ENCODE data around the gene RNU1-2.
"Not testable (repeated sequence)": the region's sequence is repeated elsewhere in the genome, so short reads cannot be mapped to it uniquely, and the experiment has no call there.

Gene RNU1-2

DNA sequence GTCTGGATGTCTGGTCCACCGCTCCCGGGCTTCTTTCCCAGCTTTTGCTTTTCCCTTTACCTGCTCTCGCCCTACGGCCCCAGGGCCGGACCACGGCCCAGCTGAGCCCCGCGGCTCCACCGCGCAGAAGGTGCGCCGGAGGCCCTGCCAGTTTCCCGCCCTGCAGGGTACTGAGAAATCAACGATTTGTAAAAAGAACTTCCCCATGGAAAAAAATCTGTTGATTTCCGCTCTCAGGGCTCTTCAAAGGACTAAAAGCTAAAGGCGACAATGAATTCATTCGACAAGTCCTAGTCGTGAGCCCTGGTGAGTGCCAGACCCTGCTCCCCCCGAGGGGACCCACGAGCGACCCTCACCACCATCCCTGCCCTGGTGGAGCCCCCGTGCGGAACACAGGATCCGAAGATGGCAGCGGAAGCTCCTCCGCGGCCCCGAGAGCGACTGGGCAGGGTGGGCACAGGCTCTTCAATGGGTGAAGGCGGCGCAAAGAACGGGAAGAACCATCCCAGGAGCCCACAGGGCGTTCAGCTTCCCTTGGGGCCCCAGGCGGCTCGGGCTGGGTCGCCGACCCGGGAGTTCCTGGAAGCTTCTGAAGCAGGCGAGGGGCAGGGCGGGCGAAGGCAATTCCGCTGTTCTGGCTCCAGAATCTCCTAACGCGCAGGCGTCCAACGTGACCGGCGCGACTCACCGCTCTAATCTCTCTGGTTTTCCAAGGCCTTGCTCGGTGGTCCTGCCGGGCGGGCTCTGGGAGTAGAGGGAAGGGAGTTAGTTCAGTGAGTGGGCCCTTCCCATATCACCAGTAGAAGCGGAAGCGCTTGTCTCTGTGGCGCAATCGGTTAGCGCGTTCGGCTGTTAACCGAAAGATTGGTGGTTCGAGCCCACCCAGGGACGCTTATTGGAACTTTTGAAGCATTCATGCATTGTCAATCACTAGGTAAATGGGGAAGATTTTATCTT lies 6.6 kb upstream of the RNU1-2 start:
- peak; percentile 88 for DNase-seq

DNA sequence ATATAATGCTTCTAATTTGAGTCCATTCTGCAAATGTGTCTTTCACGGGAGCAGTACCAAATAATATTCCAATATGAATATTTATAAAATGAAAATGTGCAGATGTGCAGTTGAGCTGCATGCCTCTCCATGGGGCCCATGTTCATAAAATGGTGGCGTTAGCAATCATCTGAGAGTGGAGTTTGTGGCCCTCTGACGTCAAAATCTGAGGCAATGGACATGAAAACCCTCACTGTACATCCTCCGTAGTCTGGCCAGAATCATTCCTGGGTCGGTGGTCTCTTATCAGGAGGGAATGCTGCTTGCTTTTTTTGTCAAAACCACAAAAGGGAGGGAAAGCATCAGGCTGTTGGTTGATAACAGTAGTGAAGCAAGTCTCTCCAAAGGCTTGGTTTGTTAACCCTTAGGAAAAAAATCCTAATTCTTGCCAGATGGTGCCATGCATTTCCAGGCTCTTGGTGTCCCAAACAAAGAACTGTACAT lies 5.2 kb upstream of the RNU1-2 start:
- DNase-seq, result not testable (repeated sequence)

DNA sequence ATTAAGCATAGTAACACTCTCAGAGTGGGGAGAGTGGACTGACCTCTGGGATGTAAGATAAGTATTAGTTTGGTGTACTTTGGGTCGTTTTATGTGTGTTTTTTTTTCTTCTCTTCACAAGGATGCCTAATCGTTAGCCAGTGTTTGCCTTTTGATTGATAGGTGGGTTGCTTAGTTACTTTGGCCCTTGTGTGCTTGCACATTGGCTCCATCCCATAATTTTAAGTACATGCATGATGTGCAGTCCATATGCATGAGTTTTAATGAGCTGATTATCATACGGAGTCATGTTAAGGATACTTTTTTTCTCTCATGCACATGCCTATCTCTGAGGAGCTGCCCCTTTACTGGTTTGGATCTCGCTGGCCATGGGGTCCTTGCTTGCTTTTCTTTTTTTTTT lies 4.7 kb upstream of the RNU1-2 start:
- DNase-seq, result not testable (repeated sequence)

DNA sequence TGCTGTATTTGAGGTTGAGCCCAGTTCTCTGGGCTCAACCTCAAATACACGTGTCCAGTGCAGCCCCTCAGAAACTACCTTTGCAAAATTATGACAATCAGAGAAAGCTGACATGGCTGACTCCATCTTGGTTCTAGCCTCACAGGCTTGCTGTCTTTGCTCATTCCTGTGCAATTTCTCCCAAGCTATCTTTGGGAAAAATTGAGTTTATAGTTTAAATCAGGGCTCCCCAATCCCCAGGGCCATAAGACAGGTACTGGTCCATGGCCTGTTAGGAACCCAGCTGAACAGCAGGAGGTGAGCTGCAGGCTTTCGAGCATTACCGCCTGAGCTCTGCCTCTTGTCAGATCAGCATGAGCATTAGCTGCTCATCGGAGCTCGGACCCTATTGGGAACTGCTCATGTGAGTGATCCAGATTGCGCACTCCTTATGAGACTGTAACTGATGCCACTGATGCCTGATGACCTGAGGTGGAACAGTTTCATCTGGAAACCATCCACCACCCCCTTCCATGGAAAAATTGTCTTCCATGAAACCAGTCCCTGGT lies 2.7 kb upstream of the RNU1-2 start:
- not testable (repeated sequence) for DNase-seq

DNA sequence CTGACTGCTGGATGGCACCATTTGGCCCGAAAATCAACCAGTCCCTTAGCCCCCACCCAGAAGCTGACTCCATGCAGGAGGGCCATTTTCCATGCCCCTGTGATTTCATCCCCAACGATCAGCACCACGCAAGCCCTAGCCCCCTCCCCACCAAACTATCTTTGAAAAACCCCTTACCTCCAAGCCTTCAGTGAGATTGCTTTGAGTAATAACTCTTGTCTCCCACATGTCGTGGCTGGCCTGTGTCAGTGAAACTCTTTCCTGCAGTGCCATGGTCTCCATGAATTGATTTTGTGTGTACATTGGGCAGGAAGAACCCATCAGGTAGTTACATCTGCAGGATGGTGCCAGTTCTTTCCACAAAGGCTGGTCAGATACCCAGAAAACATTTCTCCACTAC lies 2.0 kb upstream of the RNU1-2 start:
- not testable (repeated sequence) for DNase-seq

DNA sequence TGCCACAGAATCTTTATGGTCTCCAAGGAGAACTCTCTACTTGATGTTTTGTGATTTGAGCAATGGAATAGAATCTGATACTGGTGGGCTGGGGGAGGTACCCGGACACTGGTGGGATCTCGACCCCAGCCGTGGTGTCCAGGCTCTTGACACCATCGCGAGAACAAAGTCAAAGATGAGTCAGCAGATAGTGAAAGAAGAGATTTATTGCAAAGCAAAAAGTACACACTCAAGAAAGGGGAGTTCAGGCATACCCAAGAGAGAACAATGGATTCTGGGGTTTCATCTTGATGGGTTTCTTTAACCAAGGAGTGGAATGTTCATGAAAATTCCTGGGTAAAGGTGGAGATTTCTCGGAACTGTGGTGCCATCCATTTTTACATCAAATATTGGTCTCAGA lies 1.4 kb upstream of the RNU1-2 start:
- DNase-seq, result not testable (repeated sequence)

DNA sequence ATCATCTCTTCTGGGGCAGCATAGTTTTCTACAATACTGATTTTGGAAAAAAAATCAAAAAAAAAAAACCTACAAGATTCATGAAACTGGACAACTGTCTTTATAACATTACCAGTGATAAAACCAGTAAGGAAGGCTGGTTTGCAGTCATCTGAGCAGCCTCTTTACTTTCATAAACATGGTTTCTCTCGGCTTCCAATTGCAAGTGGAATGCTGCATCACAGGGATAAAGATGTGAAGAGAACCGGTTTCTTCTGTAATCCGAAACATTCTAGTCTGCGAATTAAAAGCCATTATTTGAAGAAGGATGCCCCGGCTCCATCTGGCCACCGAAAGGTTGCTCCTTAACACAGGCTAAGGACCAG lies 565 bp upstream of the RNU1-2 start:
- DNase-seq, result not testable (repeated sequence)

DNA sequence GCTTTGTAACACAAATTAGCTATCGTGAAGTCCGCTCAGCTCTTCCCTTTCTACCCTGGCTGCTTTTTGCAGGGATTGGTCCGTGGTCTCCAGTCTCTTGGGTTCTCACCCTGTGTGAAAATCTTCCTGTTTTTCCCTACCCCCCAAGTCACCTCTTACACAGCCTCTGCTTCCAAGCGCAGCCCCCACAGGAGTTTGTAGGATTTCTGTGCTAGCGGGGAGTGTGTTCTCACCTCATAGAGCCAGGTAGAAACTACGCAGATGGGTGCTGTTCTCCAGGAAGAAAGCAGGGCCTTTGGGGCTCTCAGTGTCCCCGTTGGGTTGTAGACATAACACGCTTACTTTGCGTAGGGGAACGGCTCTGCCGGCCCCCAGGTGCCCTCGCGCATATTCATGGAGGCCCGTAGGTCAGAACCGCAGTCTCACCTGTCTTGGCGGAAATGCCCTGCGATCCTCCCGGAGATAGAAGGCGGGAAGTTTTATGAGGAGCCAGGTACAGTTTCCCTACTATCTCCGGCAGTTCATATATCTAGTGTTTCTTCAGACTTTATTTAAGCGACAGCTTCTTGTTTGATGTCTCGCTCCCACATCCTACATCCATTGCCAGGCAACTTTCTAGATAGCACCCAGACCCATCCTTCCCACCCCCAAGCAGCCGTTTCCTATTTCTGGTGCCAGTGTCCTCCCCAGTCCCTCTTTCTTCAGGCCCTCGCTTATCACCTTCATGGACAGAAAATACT lies 706 bp downstream of the RNU1-2 start:
- peak; percentile 92 for DNase-seq

DNA sequence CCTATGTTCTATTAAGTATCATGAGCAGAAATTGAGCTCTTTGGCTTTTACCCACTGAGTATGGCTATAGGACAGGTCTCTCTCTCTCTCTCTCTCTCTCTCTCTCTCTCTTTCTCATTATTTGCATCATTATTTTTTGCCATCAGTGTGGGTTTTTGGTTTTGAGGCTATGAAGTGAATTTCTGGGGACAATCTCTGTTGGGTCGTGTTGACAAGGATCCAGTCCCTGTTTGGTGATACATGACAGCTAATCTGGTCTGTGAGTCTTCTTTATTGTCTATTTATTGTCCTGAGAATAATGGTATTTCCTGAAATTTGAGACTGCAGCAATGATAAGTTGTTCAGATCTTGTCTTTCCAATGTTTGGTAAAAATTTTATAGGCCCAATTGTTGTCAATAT lies 1.9 kb downstream of the RNU1-2 start:
- DNase-seq, result not testable (repeated sequence)

DNA sequence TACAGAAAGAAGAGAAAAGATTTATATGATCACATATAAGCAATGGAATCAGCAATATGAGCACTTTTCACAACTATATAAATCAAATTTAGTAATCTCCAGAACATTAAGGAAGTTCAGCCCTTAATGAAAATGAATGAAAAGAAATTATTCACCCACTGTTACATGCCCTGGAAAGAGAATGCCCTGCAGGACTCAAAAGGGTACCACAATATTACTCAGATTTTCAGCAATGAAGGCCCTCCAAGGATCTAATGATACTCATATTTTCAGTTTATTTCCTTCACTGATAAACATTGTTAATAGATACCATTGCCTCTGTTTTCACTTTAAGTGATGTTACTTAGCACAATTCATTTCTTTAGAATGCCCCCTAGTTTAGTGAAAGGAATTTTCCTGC lies 2.5 kb downstream of the RNU1-2 start:
- not testable (repeated sequence) for DNase-seq

DNA sequence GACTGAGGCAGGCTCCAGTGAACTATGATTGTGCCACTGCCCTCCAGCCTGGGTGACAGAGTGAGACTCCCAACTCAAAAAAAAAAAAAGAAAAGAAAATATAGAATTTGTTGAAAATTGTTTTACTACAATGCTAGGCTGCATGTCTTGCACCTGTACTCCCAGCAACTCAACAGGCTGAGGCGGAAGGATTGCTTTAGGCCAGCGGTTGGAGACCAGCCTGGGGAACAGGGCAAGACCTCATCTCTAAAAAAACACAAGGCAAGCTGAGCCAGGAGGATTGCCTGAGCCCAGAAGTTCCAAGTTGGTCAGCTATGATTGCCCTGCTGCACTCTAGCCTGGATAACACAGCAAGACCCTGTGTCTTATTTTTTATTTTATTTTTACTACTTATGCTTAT lies 3.2 kb downstream of the RNU1-2 start:
- not testable (repeated sequence) for DNase-seq

DNA sequence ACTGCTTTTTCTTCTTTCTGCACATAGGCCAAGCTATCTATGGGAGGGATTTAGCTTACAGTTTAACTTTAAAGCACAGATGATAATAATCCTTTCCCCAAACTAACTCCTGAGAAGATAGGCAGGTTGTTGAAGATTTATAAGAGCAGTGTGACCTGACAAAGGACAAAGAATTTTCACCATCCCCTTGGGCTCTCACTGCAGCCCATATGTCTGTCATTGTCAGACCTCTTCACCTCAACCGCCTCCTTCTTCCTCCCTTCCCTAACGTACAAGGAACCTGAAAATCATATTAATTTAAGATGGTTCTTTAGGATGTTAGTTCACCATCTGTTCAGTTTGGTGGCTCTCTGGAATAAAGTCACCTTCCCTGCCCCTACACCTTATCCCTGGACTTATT lies 5.0 kb downstream of the RNU1-2 start:
- DNase-seq, result no peak

DNA sequence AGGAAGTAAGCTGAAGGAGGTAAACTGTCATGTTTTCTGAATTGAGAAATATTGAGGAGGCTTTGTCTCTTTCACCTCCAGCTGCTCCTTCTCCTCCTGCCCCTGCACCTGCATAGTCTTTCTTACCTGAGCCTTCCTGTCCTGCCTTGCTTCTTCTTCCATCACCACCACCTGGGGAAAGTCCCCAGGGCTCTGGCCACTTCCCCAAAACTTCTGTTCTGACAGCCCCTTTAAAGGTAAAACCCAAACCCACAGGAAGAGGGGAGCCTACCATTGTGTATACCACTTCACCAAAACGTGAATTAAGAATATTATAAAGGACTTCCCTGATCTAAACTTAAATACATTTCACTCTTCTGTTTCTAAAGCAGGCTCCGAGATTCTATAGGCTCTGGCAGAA lies 5.6 kb downstream of the RNU1-2 start:
- DNase-seq, result not testable (repeated sequence)

DNA sequence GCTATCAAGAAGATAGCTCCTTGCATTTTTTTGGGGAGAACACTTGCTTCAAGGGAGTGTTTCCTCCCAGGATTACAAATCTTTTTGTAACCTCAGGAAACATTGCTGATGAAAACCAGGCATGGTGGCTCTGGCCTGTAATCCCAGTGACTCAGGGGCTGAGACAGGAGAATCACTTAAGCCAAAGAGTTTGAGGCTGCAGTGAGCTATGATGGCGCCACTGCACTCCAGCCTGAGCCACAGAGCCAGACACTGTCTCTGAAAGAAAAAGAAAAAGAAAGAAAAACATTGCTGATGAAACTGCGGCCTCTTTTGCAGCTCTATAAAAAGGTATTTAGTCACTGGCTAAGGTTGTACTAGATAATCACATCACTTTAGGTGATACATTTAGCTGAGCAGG lies 7.3 kb downstream of the RNU1-2 start:
- DNase-seq, result no peak

DNA sequence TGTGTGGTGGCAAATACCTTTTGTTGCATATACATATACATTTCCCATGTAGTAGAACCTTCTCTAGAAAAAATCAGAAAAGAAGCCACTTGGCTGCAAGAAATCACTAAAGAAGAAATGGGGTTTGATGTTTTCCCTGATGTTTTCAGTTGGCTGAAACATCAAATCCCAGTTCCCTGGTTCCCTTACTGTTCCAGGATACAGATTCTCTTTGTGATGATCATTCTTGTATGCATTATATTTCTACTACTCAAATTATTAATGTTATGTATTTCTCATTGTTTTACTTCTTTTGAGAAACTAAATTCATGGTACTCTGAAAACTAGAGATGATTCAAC lies 7.6 kb downstream of the RNU1-2 start:
- DNase-seq, result no peak

DNA sequence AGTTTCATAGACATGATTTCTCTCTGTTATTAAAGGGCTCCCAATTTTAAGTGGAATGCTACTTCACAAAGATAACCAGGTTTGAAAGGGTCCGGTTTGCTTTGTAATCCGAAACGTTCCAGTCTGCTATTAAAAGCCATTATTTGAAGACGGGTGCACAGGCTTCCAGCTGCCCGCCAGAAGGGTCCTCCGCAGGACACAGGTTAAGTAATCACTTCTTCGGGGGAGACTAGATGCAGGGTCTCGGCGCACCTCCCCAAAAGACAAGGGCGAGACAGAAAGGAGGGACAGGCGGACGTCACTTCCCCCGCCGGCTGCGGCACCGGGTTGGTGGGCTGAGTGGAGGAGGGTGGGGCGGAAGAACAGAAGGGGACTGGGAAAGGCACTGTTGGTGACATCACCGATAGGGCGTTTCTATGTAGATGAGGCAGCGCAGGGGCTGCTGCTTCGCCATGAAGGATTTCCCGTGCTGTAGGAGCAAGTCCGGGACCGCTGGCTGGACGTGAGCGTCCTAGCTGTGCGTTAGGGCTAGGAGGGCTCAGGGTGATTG lies 8.9 kb downstream of the RNU1-2 start:
- DNase-seq, result peak; percentile 100

DNA sequence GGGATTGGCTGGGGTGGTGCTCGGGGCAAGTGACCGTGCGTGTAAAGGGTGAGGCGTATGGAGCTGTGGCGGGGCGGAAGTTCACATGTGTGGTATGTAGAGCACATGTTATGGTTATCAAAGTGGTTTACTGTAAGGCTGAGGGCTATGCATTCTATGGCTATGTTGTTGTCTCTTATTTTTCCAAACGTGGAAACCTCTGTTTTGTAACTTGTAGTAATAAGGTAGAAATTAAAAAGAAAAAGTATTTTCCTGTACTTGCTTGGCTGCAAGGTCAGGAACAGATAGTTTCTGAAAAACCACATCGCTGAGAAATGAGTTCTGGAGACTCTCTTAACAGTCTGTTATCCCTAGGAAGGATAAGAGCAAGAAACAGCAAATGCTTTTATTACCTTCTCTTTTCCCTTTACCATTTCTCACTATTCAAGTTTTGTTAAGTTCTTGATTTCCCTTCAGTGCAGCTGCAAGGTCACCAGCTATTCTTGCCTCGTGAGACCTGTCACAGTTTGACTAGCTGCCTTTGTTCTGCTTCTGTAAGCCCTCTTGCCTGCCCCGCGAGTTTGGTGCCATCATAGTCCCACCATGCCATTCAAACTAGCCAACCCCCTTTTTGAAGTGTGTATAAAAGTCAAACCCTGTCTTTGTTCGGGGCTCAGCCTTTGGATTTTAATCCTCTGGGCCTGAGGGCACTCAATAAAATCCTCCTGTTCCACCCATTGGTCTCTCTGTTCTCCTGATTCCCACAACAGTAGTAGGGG lies 9.5 kb downstream of the RNU1-2 start:
- DNase-seq, result peak; percentile 81

DNA sequence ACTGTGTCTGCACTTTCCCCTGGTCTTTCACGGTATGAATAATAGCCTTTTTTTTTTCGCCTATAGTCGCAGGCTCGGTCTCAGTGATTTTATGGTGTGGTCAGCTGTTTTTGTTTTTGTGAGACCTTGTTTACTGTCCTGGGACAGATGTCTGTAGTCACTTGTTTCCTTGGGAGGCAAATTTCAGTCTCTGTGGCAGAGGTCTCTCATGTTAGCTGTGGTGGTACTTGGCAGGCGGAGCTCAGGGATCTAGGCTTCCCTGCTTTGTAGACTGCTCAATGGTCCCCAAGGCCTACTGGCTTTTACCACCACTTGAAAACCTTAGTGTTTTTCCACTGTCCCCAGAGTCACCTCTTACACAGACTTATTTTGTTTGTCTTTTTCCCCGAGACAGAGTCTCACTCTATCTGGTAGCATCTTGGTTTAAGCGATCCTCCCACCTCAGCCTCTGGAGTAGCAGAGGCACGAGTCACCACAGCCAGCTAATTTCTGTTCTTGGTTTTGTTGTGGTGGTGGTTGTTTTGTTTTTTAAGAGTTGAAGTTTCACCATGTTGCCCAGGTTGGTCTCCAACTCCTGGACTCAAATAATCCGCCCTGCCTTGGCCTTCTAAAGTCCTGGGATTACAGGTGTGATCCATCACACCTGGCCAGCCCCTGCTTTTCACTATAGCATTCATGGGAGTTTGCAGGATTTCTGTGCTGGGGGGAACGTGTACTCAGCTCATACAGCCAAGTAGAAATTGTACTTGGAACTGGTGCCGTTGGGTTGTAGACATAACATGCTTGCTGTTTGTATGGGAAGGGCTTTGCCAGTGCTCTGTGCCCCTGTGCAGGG lies 10.3 kb downstream of the RNU1-2 start:
- DNase-seq, result peak; percentile 38

DNA sequence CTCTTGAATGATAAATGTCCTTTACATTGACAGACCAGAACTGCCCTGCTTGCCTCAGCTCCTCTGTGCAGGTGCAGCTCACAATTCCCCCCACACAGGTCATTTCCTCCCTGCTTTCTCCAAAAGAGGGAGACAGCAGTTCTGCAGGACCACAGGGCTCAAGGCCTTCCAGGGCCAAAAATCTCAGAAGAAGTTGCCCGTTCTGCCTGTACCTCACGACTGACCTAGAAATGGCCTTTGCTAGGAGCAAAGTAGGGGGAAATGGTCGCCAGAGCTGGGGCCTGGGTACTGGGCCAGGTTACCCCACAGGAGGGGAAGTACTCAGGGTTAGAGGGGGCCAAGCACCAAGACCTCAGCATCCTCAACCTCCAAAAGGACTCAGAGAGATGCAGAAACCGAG lies 11.1 kb downstream of the RNU1-2 start:
- no peak for DNase-seq

DNA sequence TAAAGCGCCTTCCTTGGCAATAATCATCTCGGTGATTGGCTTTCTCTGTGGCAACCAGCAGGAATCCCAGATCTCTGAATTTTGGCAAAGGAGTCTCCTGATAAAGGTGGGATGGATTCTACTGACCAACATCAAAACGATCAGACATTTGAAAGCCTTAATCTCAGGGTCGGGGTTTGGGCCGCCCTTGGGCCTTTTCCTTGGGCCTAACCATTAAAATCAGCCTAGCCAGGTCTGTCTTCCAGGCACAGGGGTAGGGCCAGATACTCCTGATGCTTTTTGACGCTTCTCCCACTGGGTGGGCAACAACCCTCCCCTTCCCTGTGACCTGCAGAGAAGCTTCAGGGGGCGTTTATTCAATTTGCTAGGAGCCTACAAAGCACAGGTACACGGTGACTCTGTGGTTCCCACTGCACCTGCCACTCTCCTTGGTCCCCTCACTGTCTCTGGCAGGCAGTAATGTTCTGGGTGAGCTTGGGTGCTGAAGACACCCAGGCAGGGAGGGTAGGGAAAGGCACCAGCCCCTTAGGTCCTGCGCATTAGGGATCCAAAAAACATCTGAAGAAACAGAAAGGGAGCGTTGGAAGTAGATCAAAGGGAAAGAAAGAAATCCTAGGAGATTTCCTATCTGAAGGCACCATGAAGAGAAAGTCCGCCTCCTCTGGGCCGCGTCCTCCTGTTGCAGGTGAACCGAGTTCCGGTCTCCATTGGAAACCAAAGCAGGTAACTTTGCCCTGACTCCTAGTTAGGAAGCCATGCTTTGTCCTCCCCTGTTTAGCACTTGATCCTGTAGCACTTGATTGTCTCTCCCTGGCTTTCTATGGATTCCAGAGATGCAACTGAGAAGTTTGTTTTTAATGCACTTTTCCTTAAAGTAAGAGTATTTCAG lies 12.3 kb downstream of the RNU1-2 start:
- DNase-seq, result no peak

Measured in activated CD4-positive, alpha-beta T cell treated with anti-CD3 and anti-CD28 coated beads, Interleukin-2, Interleukin-6, amounts not matched to agents 100 ng/mL and 50 ng/mL, durations not matched to agents 16 hours and 8 hours (primary cell).